Measurements from ENCODE around the gene FGF1.

The FGF1 gene

GRCh38 chr5:142671801-142672200 is 14.1 kb downstream of the FGF1 start:
- no peak for DNase-seq (ENCODE audit: low read depth, low spot score)
- peak overlapping the region; percentile 22 for H3K27ac ChIP-seq

GRCh38 chr5:142671266-142671665 is 14.6 kb downstream of the FGF1 start:
- peak overlapping the region; percentile 22 for H3K27ac ChIP-seq
- no peak for DNase-seq (ENCODE audit: low read depth, low spot score)

GRCh38 chr5:142670804-142671203 is 15.1 kb downstream of the FGF1 start:
- H3K27ac ChIP-seq: no peak overlapping the region
- no peak for DNase-seq (ENCODE audit: low read depth, low spot score)

- no peak for DNase-seq (ENCODE audit: low read depth, low spot score)
- no peak overlapping the region for H3K27ac ChIP-seq
Measured at GRCh38 chr5:142669477-142669876, 16.4 kb downstream of the FGF1 start.

GRCh38 chr5:142668336-142668735 is 17.6 kb downstream of the FGF1 start:
- no peak for DNase-seq (ENCODE audit: low read depth, low spot score)
- H3K27ac ChIP-seq: peak overlapping the region; percentile 29

- H3K27ac ChIP-seq: peak overlapping the region; percentile 29
- no peak for DNase-seq (ENCODE audit: low read depth, low spot score)
Measured at GRCh38 chr5:142667831-142668230, 18.1 kb downstream of the FGF1 start.

- no peak overlapping the region for H3K27ac ChIP-seq
- no peak for DNase-seq (ENCODE audit: low read depth, low spot score)
Measured at GRCh38 chr5:142664636-142665035, 21.3 kb downstream of the FGF1 start.

GRCh38 chr5:142664067-142664466 is 21.8 kb downstream of the FGF1 start:
- no peak for DNase-seq (ENCODE audit: low read depth, low spot score)
- H3K27ac ChIP-seq: no peak overlapping the region

- no peak for DNase-seq (ENCODE audit: low read depth, low spot score)
- H3K27ac ChIP-seq: no peak overlapping the region
Measured at GRCh38 chr5:142663246-142663645, 22.6 kb downstream of the FGF1 start.

GRCh38 chr5:142661957-142662356 is 23.9 kb downstream of the FGF1 start:
- no peak for DNase-seq (ENCODE audit: low read depth, low spot score)
- no peak overlapping the region for H3K27ac ChIP-seq

GRCh38 chr5:142661143-142661542 is 24.7 kb downstream of the FGF1 start:
- H3K27ac ChIP-seq: no peak overlapping the region
- DNase-seq (ENCODE audit: low read depth, low spot score): no peak

- H3K27ac ChIP-seq: no peak overlapping the region
- no peak for DNase-seq (ENCODE audit: low read depth, low spot score)
Measured at GRCh38 chr5:142660731-142661130, 25.2 kb downstream of the FGF1 start.

GRCh38 chr5:142660196-142660595 is 25.7 kb downstream of the FGF1 start:
- no peak for DNase-seq (ENCODE audit: low read depth, low spot score)
- no peak overlapping the region for H3K27ac ChIP-seq

GRCh38 chr5:142659405-142659804 is 26.5 kb downstream of the FGF1 start:
- no peak overlapping the region for H3K27ac ChIP-seq
- no peak for DNase-seq (ENCODE audit: low read depth, low spot score)

GRCh38 chr5:142658278-142658677 is 27.6 kb downstream of the FGF1 start:
- H3K27ac ChIP-seq: no peak overlapping the region
- no peak for DNase-seq (ENCODE audit: low read depth, low spot score)

GRCh38 chr5:142657446-142657845 is 28.4 kb downstream of the FGF1 start:
- no peak overlapping the region for H3K27ac ChIP-seq
- DNase-seq (ENCODE audit: low read depth, low spot score): no peak

GRCh38 chr5:142655339-142656267 is 30.3 kb downstream of the FGF1 start:
- no peak for DNase-seq (ENCODE audit: low read depth, low spot score)
- H3K27ac ChIP-seq: no peak overlapping the region

- DNase-seq (ENCODE audit: low read depth, low spot score): no peak
- H3K27ac ChIP-seq: no peak overlapping the region
Measured at GRCh38 chr5:142654578-142655058, 31.3 kb downstream of the FGF1 start.

- no peak overlapping the region for H3K27ac ChIP-seq
- no peak for DNase-seq (ENCODE audit: low read depth, low spot score)
Measured at GRCh38 chr5:142653321-142653720, 32.6 kb downstream of the FGF1 start.

GRCh38 chr5:142652563-142652962 is 33.3 kb downstream of the FGF1 start:
- DNase-seq (ENCODE audit: low read depth, low spot score): no peak
- H3K27ac ChIP-seq: no peak overlapping the region

GRCh38 chr5:142650881-142651280 is 35.0 kb downstream of the FGF1 start:
- H3K27ac ChIP-seq: no peak overlapping the region
- DNase-seq (ENCODE audit: low read depth, low spot score): no peak

GRCh38 chr5:142650060-142650459 is 35.8 kb downstream of the FGF1 start:
- DNase-seq (ENCODE audit: low read depth, low spot score): no peak
- no peak overlapping the region for H3K27ac ChIP-seq

Measured in epithelial cell of prostate (primary cell).